Mononuclear cell (primary cell): ENCODE results near the gene PIK3CG. TPM values are rescaled to one million over a fixed set of nuclear protein-coding genes. Genes with fewer than 3 reads are reported as not detected.
"Not testable (repeated sequence)": the region's sequence is repeated elsewhere in the genome, so short reads cannot be mapped to it uniquely, and the experiment has no call there.

ENCODE experiments used
- H3K27me3 ChIP-seq: 2 replicates; pipeline ENCODE4 v1.6.0; 2011; ENCODE audit warnings: low read length, control low read depth; ENCODE audit not compliant: insufficient read depth
- H3K4me1 ChIP-seq: 2 replicates; pipeline ENCODE4 v1.5.1; 2011; ENCODE audit warnings: mild to moderate bottlenecking, low read length, control low read depth; ENCODE audit not compliant: insufficient read depth
- H3K4me3 ChIP-seq: 2 replicates; pipeline ENCODE4 v1.5.1; 2011; ENCODE audit warnings: mild to moderate bottlenecking, low read length, moderate library complexity
- H3K9me3 ChIP-seq: 2 replicates; pipeline ENCODE4 v1.5.1; 2011; ENCODE audit warnings: low read depth, mild to moderate bottlenecking, control low read depth, low read length
- total RNA-seq: library from RNA; depleted of rRNA; stranded (reverse); fragments of >200 nt; gene quantifications from one replicate; pipeline ENCODE4 v1.2.3, GENCODE V29; 2012

PIK3CG gene
- total RNA-seq, 1 donor, result 81.3 TPM

DNA sequence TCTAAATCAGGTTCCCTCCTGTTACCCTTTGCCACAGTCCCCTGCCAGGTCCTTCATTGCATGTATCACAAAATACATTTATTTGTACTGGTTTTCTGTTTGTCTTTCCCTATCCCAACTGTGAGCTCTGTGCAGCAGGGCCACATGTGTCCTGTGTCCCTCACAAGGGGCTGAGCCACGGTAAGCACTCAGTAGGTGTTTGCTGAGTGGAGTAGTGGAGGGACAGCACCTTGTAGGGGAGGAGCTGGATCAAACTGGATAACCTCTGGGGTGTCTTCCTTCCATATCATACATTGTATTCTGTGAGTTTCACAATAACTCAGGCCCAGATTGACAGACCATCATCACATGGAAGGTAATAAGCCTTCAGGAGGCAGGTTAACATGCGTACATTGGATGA, 25.9 kb downstream of the PIK3CG start:
- H3K27me3 ChIP-seq, result no peaks in the 10 kb centered on the region
- peaks cover 12% of the 10 kb centered on the region for H3K4me1 ChIP-seq
- no peak overlapping the region for H3K4me3 ChIP-seq
- H3K9me3 ChIP-seq, result no peaks in the 10 kb centered on the region

GRCh38 chr7:106891548-106892410, 26.7 kb downstream of the PIK3CG start:
- Histone ChIP-seq H3K4me3 (no peak overlapping the region), H3K9me3 (no peaks in the 10 kb centered on the region), H3K4me1 (peaks cover 12% of the 10 kb centered on the region), H3K27me3 (no peaks in the 10 kb centered on the region)

- Histone ChIP-seq H3K9me3 (no peaks in the 10 kb centered on the region), H3K4me1 (peaks cover 12% of the 10 kb centered on the region), H3K27me3 (no peaks in the 10 kb centered on the region), H3K4me3 (no peak overlapping the region)
These were observed 28.5 kb downstream of the PIK3CG start for GRCh38 chr7:106893591-106893990.

- no peaks in the 10 kb centered on the region for H3K27me3 ChIP-seq
- peaks cover 14% of the 10 kb centered on the region for H3K4me1 ChIP-seq
- H3K9me3 ChIP-seq, result no peaks in the 10 kb centered on the region
- H3K4me3 ChIP-seq, result no peak overlapping the region
These were observed 30.3 kb downstream of the PIK3CG start for GRCh38 chr7:106895246-106895864.

DNA sequence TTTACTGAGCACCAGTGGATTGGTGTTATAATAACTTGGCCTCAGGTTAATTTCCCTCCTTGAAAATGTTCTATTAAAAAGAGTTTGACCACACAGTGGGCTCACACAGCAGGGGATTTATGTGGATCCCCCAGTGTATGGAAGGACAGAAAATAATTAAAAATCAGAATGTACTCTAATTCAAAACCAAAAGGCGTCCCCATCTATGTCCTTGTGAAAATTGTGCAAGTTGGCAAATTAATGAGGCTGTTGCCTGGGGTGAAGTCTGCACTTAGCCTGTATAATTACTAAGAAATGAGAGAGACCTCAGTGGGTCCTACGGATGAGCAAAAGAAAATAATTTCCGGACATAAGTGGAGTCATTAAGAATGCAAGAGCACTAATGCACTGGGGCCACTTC, 31.1 kb downstream of the PIK3CG start:
- H3K9me3 ChIP-seq, result no peaks in the 10 kb centered on the region
- H3K4me1 ChIP-seq, result peaks cover 21% of the 10 kb centered on the region
- no peak overlapping the region for H3K4me3 ChIP-seq
- no peaks in the 10 kb centered on the region for H3K27me3 ChIP-seq

- H3K27me3 ChIP-seq, H3K4me3 ChIP-seq, H3K9me3 ChIP-seq: not testable (repeated sequence)
- H3K4me1 ChIP-seq, result peaks cover 31% of the 10 kb centered on the region
These were observed 32.5 kb downstream of the PIK3CG start for GRCh38 chr7:106897553-106897952.

- H3K9me3 ChIP-seq, H3K4me3 ChIP-seq, H3K27me3 ChIP-seq: not testable (repeated sequence)
- peaks cover 31% of the 10 kb centered on the region for H3K4me1 ChIP-seq
These were observed 33.9 kb downstream of the PIK3CG start for GRCh38 chr7:106898967-106899366.

- Histone ChIP-seq H3K27me3 (no peaks in the 10 kb centered on the region), H3K4me3 (no peak overlapping the region), H3K4me1 (peaks cover 19% of the 10 kb centered on the region), H3K9me3 (no peaks in the 10 kb centered on the region)
These were observed 36.9 kb downstream of the PIK3CG start for GRCh38 chr7:106901828-106902441.

DNA sequence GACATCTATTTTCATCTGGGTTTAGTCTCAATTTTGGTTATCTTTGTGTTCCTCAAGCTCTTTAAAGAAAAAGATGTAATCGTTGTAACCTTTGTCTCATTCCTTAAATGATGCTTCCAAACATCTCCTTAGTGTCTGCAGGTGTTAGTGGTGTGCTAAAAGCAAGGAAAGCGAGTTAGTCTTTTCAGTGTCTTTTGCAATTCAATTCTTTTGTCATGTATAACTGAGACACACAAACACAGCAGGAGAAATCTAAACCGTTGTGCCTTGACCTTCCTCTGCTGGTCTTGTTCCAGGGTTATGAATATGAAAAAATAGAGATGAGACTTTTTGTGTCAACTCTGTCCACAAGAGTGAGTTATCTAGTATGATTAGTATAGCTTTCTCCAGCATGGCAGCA, 40.7 kb downstream of the PIK3CG start:
- peaks cover 14% of the 10 kb centered on the region for H3K4me1 ChIP-seq

GRCh38 chr7:106911959-106912358, 46.9 kb downstream of the PIK3CG start:
- no peaks in the 10 kb centered on the region for H3K9me3 ChIP-seq
- no peaks in the 10 kb centered on the region for H3K4me1 ChIP-seq

More for the DNA sequence above, 40.7 kb downstream of the PIK3CG start:
- Histone ChIP-seq H3K9me3 (no peaks in the 10 kb centered on the region), H3K27me3 (no peaks in the 10 kb centered on the region), H3K4me3 (no peak overlapping the region)

GRCh38 chr7:106914018-106914607, 49.0 kb downstream of the PIK3CG start:
- Histone ChIP-seq H3K4me3 (no peak overlapping the region), H3K9me3 (no peaks in the 10 kb centered on the region), H3K27me3 (no peaks in the 10 kb centered on the region), H3K4me1 (no peaks in the 10 kb centered on the region)

More at GRCh38 chr7:106911959-106912358, 46.9 kb downstream of the PIK3CG start:
- H3K27me3 ChIP-seq, result no peaks in the 10 kb centered on the region
- H3K4me3 ChIP-seq, result no peak overlapping the region

GRCh38 chr7:106915407-106915806, 50.3 kb downstream of the PIK3CG start:
- H3K4me1 ChIP-seq, result no peaks in the 10 kb centered on the region

GRCh38 chr7:106915873-106916272, 50.8 kb downstream of the PIK3CG start:
- Histone ChIP-seq H3K4me1 (no peaks in the 10 kb centered on the region), H3K9me3 (no peaks in the 10 kb centered on the region), H3K27me3 (no peaks in the 10 kb centered on the region), H3K4me3 (no peak overlapping the region)

More at GRCh38 chr7:106915407-106915806, 50.3 kb downstream of the PIK3CG start:
- Histone ChIP-seq H3K9me3 (no peaks in the 10 kb centered on the region), H3K4me3 (no peak overlapping the region), H3K27me3 (no peaks in the 10 kb centered on the region)

GRCh38 chr7:106916679-106917078, 51.6 kb downstream of the PIK3CG start:
- Histone ChIP-seq H3K4me3 (no peak overlapping the region), H3K4me1 (no peaks in the 10 kb centered on the region), H3K9me3 (no peaks in the 10 kb centered on the region), H3K27me3 (no peaks in the 10 kb centered on the region)

DNA sequence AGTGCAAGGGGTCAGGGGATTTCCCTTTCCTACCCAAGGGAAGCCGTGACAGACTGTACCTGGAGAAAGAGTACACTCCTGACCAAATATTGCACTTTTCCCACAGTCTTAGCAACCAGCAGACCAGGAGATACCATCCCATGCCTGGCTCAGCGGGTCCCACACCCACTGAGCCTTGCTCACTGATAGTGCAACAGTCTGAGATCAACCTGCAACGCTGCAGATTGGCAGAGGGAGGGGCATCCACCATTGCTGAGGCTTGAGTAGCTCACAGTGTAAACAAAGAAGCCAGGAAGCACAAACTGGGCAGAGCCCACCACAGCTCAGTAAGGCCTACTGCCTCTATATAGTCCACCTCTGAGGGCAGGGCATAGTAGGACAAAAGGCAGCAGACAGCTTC, 53.9 kb downstream of the PIK3CG start:
- H3K9me3 ChIP-seq, result no peaks in the 10 kb centered on the region
- no peaks in the 10 kb centered on the region for H3K4me1 ChIP-seq
- H3K4me3 ChIP-seq, result no peak overlapping the region
- H3K27me3 ChIP-seq, result no peaks in the 10 kb centered on the region
